SJSA1 (cell line): Measurements from ENCODE around the gene ISX. TPM values are rescaled to one million over a fixed set of nuclear protein-coding genes. Genes with fewer than 3 reads are reported as not detected.
"Not testable (repeated sequence)": the region's sequence is repeated elsewhere in the genome, so short reads cannot be mapped to it uniquely, and the experiment has no call there.

Source experiments
- DNase-seq, 2 experiments: peaks; one replicate each; pipeline ENCODE4 v3.0.0-alpha.2; 2015 to 2020; ENCODE audit warnings: low spot score in 2 of 2, low read depth in 1 of 2
- H3K27ac ChIP-seq: fragments of 250-450 bp; sonication (Bioruptor Pico); 2 replicates; pipeline ENCODE4 v1.5.1; 2020; ENCODE audit warnings: mild to moderate bottlenecking, moderate library complexity
- H3K27me3 ChIP-seq: fragments of 250-450 bp; sonication (Bioruptor Pico); replicated peaks from 2 replicates; pipeline ENCODE4 v1.5.1; 2020; ENCODE audit warnings: mild to moderate bottlenecking, moderate library complexity
- H3K36me3 ChIP-seq: fragments of 250-450 bp; sonication (Bioruptor Pico); 2 replicates; pipeline ENCODE4 v1.5.1; 2020; ENCODE audit warnings: mild to moderate bottlenecking
- H3K4me1 ChIP-seq: fragments of 250-450 bp; sonication (Bioruptor Pico); replicated peaks from 2 replicates; pipeline ENCODE4 v1.6.1; 2021; ENCODE audit warnings: mild to moderate bottlenecking
- H3K4me3 ChIP-seq: fragments of 250-450 bp; sonication (Bioruptor Pico); 2 replicates; pipeline ENCODE4 v1.5.1; 2020; ENCODE audit warnings: mild to moderate bottlenecking
- H3K9me3 ChIP-seq: fragments of 250-450 bp; sonication (Bioruptor Pico); replicated peaks from 2 replicates; pipeline ENCODE4 v1.5.1; 2020; ENCODE audit warnings: mild to moderate bottlenecking
- total RNA-seq: library from RNA; depleted of rRNA; stranded (reverse); fragments of >200 nt; shearing (Covaris generic); gene quantifications from 2 replicates; pipeline ENCODE4 v1.2.3, GENCODE V29; 2014; rRNA removed

The ISX gene
- total RNA-seq, result not detected in 2 replicates

- Histone ChIP-seq H3K9me3 (no peaks in the 10 kb centered on the region), H3K4me3 (no peak within 1 kb of the TSS), H3K4me1 (no peaks in the 10 kb centered on the region), H3K27me3 (no peaks in the 10 kb centered on the region), H3K27ac (no peak within 1 kb of the TSS), H3K36me3 (no peaks in the 10 kb centered on the region)
- DNase-seq, result no peak
Measured at GRCh38 chr22:35065796-35066218, at the start of gene ISX. TSS of gene ISX (plus strand) at chr22:35066158. CDS start at chr22:35067088, 930 bp downstream.

DNA sequence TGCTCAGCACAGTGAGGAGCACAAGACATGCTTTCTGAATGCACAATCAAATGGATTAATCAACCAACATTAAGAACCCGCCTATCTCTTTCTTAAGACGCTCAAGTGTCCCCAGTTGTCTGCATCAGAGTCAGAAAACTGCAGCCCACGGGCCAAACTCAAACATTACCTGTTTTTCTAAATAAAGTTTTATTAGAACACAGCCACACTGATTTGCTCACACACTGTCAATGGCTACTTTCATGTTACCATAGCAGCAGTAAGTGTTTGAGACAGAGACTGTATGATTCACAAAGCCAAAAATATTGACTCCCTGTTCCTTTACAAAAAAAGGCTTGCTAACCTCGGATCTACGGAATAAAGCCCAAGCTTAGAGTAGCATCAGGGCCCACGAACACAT, 49.0 kb upstream of the ISX start:
- Histone ChIP-seq H3K9me3 (no peaks in the 10 kb centered on the region), H3K4me3 (no peak overlapping the region), H3K27ac (no peak overlapping the region), H3K27me3 (no peaks in the 10 kb centered on the region), H3K4me1 (no peaks in the 10 kb centered on the region), H3K36me3 (no peaks in the 10 kb centered on the region)
- no peak for DNase-seq

GRCh38 chr22:35018995-35019394, 47.0 kb upstream of the ISX start:
- H3K4me3 ChIP-seq, result no peak overlapping the region
- no peaks in the 10 kb centered on the region for H3K27me3 ChIP-seq
- no peak overlapping the region for H3K27ac ChIP-seq
- H3K36me3 ChIP-seq, result no peaks in the 10 kb centered on the region
- no peak for DNase-seq
- no peaks in the 10 kb centered on the region for H3K9me3 ChIP-seq
- H3K4me1 ChIP-seq, result no peaks in the 10 kb centered on the region

DNA sequence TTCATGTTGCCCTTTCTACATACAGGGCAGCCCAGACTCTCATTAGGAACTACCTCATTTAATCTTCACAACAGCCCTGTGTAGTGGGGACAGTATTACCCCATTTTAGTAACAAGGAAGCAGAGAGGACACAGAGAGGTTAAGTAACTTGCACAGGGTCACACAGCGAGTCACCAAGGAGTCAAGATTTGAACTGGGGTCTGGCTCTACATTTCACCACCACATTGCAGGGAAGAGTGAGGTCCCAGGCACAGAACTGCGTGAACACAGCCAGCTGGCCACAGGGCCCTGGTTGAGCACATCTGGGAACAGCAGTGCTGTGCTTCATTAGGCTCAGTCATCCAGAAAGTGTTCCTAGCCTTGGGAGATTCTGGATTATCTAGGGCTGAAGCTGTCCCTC, 45.4 kb upstream of the ISX start:
- H3K9me3 ChIP-seq, result no peaks in the 10 kb centered on the region
- no peak for DNase-seq
- no peaks in the 10 kb centered on the region for H3K27me3 ChIP-seq
- H3K4me3 ChIP-seq, result no peak overlapping the region
- no peaks in the 10 kb centered on the region for H3K4me1 ChIP-seq
- H3K27ac ChIP-seq, result no peak overlapping the region
- no peaks in the 10 kb centered on the region for H3K36me3 ChIP-seq

GRCh38 chr22:35021161-35021560, 44.8 kb upstream of the ISX start:
- H3K9me3 ChIP-seq, result no peaks in the 10 kb centered on the region
- H3K4me3 ChIP-seq, result no peak overlapping the region
- DNase-seq, result no peak
- no peaks in the 10 kb centered on the region for H3K36me3 ChIP-seq
- H3K27me3 ChIP-seq, result no peaks in the 10 kb centered on the region
- no peak overlapping the region for H3K27ac ChIP-seq
- H3K4me1 ChIP-seq, result no peaks in the 10 kb centered on the region

DNA sequence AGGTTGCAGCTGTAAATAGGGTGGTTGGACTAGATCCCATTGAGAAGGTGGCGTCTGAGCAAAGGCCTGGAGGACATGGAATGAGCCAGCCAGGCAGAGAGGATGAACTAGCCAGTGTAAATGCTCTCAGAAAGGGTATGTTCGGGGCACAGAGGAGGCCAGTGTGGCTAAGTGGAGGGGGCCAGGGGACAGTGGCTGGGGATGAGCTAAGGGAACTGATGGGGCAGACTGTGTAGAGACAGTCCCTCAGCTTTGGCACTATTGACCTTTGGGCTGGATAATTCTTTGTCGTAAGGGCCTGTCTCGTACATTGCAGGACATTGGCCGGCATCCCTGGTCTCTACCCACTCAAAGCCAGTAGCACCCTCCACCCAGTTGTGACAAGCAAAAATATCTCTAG, 43.7 kb upstream of the ISX start:
- Histone ChIP-seq H3K27ac (no peak overlapping the region), H3K4me3 (no peak overlapping the region), H3K36me3 (no peaks in the 10 kb centered on the region), H3K9me3 (no peaks in the 10 kb centered on the region), H3K27me3 (no peaks in the 10 kb centered on the region), H3K4me1 (no peaks in the 10 kb centered on the region)
- DNase-seq, result no peak

DNA sequence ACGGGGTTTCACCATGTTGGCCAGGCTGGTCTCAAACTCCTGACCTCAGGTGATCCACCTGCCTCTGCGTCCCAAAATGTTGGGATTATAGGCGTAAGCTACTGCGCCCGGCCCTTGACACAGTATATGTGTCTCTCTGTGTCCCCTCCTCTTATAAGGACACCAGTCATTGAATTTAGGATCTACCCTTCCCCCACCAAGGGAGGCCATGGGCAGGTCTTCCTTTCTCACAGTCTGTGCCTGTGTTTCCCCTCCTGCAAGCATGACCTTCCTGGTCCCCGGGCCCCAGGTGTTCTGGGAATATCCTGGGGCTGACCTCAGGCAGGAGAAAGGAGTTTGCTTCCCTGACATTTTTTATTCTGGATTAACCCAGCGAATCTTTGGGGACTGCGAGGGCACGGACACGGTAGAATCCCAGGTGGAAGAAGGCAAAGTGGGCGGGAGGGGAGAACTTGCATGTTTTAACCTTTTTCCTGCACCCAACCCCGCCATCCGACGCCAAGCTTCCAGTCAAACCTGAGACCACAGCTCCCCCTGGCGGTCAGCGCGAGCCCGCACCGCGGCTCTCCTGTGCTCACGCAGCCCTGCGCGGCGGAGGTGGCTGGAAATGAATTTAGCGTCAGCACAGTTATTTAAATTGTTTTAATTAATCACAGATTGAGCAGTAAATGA, 42.1 kb upstream of the ISX start:
- Histone ChIP-seq H3K27ac (no peak overlapping the region), H3K36me3 (no peaks in the 10 kb centered on the region), H3K4me3 (no peak overlapping the region), H3K4me1 (no peaks in the 10 kb centered on the region), H3K27me3 (no peaks in the 10 kb centered on the region; the same call in 1 of the 2 replicates), H3K9me3 (no peaks in the 10 kb centered on the region)
- DNase-seq, result peak; percentile 19 to 66

DNA sequence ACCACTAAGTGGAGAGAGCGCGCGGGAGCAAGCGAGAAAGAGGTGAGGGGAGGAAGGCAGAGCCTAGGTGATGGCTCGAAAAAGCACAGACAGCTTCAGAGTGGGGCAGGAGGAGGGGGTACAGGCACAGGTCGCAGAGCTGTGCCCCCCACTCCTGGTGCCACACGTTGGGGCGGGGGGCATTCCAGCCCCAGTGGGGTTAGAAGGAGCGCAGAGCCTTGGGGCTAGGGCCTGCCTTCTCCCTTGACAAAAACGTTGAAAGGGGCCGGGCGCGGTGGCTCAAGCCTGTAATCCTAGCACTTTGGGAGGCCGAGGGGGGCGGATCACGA, 41.6 kb upstream of the ISX start:
- Histone ChIP-seq H3K4me3 (no peak overlapping the region), H3K27ac (no peak overlapping the region), H3K27me3 (no peaks in the 10 kb centered on the region; the same call in 1 of the 2 replicates), H3K9me3 (no peaks in the 10 kb centered on the region), H3K36me3 (no peaks in the 10 kb centered on the region), H3K4me1 (no peaks in the 10 kb centered on the region)
- DNase-seq, result peak in 1 of 2 experiments; percentile 15

- H3K4me3 ChIP-seq, DNase-seq, H3K36me3 ChIP-seq, H3K9me3 ChIP-seq, H3K4me1 ChIP-seq, H3K27ac ChIP-seq, H3K27me3 ChIP-seq: not testable (repeated sequence)
Measured at GRCh38 chr22:35030112-35030511, 35.8 kb upstream of the ISX start.

GRCh38 chr22:35032571-35032970, 33.4 kb upstream of the ISX start:
- Histone ChIP-seq H3K27me3 (no peaks in the 10 kb centered on the region; the same call in 1 of the 2 replicates), H3K4me3 (no peak overlapping the region), H3K4me1 (no peaks in the 10 kb centered on the region), H3K9me3 (no peaks in the 10 kb centered on the region), H3K27ac (no peak overlapping the region), H3K36me3 (no peaks in the 10 kb centered on the region)
- DNase-seq, result no peak

DNA sequence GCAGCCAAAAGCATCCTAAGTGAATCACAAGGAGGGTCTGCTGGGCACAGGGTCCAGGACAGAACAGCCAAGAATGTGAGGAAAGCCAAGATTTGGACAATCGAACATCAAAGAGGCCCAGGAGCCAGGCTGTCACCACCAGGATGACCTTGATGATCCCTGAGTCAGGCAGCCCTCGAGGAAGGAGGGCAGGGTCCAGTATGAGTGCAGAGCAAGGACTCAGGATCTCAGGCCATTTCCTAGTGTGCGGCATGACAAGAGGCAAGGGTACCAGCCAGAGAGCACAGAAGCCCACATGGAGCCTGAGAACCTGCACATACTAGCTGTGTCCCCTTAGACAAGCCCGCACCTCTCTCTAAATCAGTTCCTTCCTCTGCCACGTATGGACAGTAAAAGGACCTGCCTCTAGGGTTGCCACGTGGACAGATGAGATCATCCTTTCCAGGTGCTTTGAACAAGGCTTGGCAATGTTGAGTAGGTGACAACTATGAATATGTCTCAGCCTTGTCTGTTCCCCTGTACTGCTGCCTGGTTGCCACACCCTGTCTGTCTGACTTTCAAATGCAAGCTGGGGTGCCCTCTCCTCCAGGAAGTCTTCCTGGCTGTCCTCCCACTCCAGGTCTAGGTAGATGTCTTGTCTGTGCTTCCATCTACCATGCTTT, 32.2 kb upstream of the ISX start:
- Histone ChIP-seq H3K27ac (no peak overlapping the region), H3K36me3 (no peaks in the 10 kb centered on the region), H3K4me3 (no peak overlapping the region), H3K4me1 (no peaks in the 10 kb centered on the region), H3K9me3 (no peaks in the 10 kb centered on the region), H3K27me3 (no peaks in the 10 kb centered on the region; the same call in 1 of the 2 replicates)
- no peak for DNase-seq

GRCh38 chr22:35034963-35035362, 31.0 kb upstream of the ISX start:
- Histone ChIP-seq H3K4me3 (no peak overlapping the region), H3K36me3 (no peaks in the 10 kb centered on the region), H3K27ac (no peak overlapping the region), H3K4me1 (no peaks in the 10 kb centered on the region), H3K9me3 (no peaks in the 10 kb centered on the region), H3K27me3 (no peaks in the 10 kb centered on the region)
- no peak for DNase-seq

- H3K4me1 ChIP-seq, result no peaks in the 10 kb centered on the region
Measured at GRCh38 chr22:35037089-35037488, 28.9 kb upstream of the ISX start.

GRCh38 chr22:35039625-35040024, 26.3 kb upstream of the ISX start:
- Histone ChIP-seq H3K27ac (no peak overlapping the region), H3K9me3 (no peaks in the 10 kb centered on the region), H3K4me1 (no peaks in the 10 kb centered on the region), H3K36me3 (no peaks in the 10 kb centered on the region), H3K27me3 (no peaks in the 10 kb centered on the region), H3K4me3 (no peak overlapping the region)
- no peak for DNase-seq

More at GRCh38 chr22:35037089-35037488, 28.9 kb upstream of the ISX start:
- Histone ChIP-seq H3K36me3 (no peaks in the 10 kb centered on the region), H3K9me3 (no peaks in the 10 kb centered on the region), H3K27ac (no peak overlapping the region), H3K4me3 (no peak overlapping the region), H3K27me3 (no peaks in the 10 kb centered on the region)
- no peak for DNase-seq
